Gastroesophageal sphincter (tissue), 4 donors: Measurements from ENCODE around the gene SCN11A. TPM values are rescaled to one million over a fixed set of nuclear protein-coding genes. Genes with fewer than 3 reads are reported as not detected.

ENCODE experiments used
- ATAC-seq: fragments of 150-250 bp; one replicate; pipeline ENCODE4 v1.9.1; 2016; ENCODE audit warnings: mild to moderate bottlenecking, moderate library complexity
- H3K27ac ChIP-seq, 4 donors: fragments of 200-600 bp; sonication (generic) in 3 of 4; 1 replicate in 3 of 4; 2 replicates in 1 of 4; pipeline ENCODE4 v1.5.1; 2016 to 2019
- H3K27me3 ChIP-seq: fragments of 200-600 bp; sonication (generic); one replicate; pipeline ENCODE4 v1.5.1; 2019
- H3K36me3 ChIP-seq, 2 donors: fragments of 200-600 bp; sonication (generic); one replicate each; pipeline ENCODE4 v1.5.1; 2019; ENCODE audit warnings: control low read depth in 1 of 2
- H3K4me1 ChIP-seq, 3 donors: fragments of 200-600 bp; sonication (generic); 1 replicate in 2 of 3; 2 replicates in 1 of 3; pipeline ENCODE4 v1.5.1; 2016 to 2019; ENCODE audit warnings: control low read depth in 2 of 3
- H3K4me3 ChIP-seq, 2 donors: fragments of 200-600 bp; sonication (generic); one replicate each; pipeline ENCODE4 v1.5.1; 2019; ENCODE audit warnings: mild to moderate bottlenecking in 1 of 2, moderate library complexity in 1 of 2
- H3K9me3 ChIP-seq, 3 donors: fragments of 200-600 bp; sonication (generic); one replicate each; pipeline ENCODE4 v1.5.1; 2017 to 2019; ENCODE audit warnings: control low read depth in 2 of 3
- CTCF ChIP-seq, 4 experiments: fragments of 200-600 bp in 2 of 4; fragments of 450-650 bp in 2 of 4; sonication (generic) in 1 of 4; IDR thresholded peaks; one replicate each; pipeline ENCODE4 v1.5.1; 2017 to 2019; ENCODE audit warnings: antibody characterized with exemption in 4 of 4, mild to moderate bottlenecking in 2 of 4, moderate library complexity in 2 of 4
- EP300 ChIP-seq: sonication (generic); formaldehyde crosslinking; IDR thresholded peaks from one replicate; pipeline ENCODE4 v1.6.1; 2017; ENCODE audit warnings: antibody characterized with exemption, mild to moderate bottlenecking
- POLR2A ChIP-seq, 2 donors: fragments of 450-650 bp; IDR thresholded peaks; one replicate each; pipeline ENCODE4 v1.6.1; 2017; ENCODE audit warnings: antibody characterized with exemption in 2 of 2, mild to moderate bottlenecking in 2 of 2, moderate library complexity in 1 of 2
- POLR2AphosphoS5 ChIP-seq: sonication (generic); formaldehyde crosslinking; IDR thresholded peaks from one replicate; pipeline ENCODE4 v1.6.1; 2017; ENCODE audit warnings: antibody characterized with exemption
- WGBS, 2 donors: methylation state at CpG; one replicate each; pipeline ENCODE4 v1.1.5; 2018; ENCODE audit warnings: low coverage in 1 of 2; 5-methylcytosine and 5-hydroxymethylcytosine counted together
- total RNA-seq, 4 donors: library from RNA; depleted of rRNA; stranded (reverse); fragments of >200 nt; gene quantifications; one replicate each; pipeline ENCODE4 v1.1.0, GENCODE V29; 2016

The SCN11A gene
- under 1 TPM in 3 of 4 donors, not detected in 1; 0.15 to 0.57 (median 0.27) TPM for total RNA-seq

GRCh38 chr3:39051649-39052561 is at the start of gene SCN11A, which contains the start of gene WDR48:
Gene SCN11A (minus strand): TSS chr3:39051944. CDS start chr3:38950362, 101,582 bp downstream.
Gene WDR48 (plus strand): TSS chr3:39052016. CDS start chr3:39052026, 10 bp downstream.
- Histone ChIP-seq H3K4me1 (peaks cover 7 to 35% (median 11%) of the 10 kb centered on the region in 3 donors), H3K36me3 (no peaks in the 10 kb centered on the region), H3K9me3 (no peaks in the 10 kb centered on the region), H3K27ac (peak within 1 kb of the TSS; percentile 76 to 92 (median 90)), H3K27me3 (no peaks in the 10 kb centered on the region), H3K4me3 (peak within 1 kb of the TSS; percentile 86 to 95)
- peak; percentile 98 for ATAC-seq
- 0 to 2% methylated on average over 11 to 19 of the region's 68 CpGs for WGBS, 2 donors
- TF ChIP-seq EP300 (no peak), POLR2A (IDR thresholded peaks at IDR 0.05) (peak; percentile 73 to 83), POLR2AphosphoS5 (peak; percentile 93)

- Histone ChIP-seq H3K9me3 (no peaks in the 10 kb centered on the region), H3K4me1 (peaks cover 0 to 61% (median 19%) of the 10 kb centered on the region in 3 donors), H3K4me3 (no peak overlapping the region), H3K36me3 (peaks cover 0 to 58% of the 10 kb centered on the region in 2 donors), H3K27ac (peak overlapping the region in 1 of 4 donors; percentile 14), H3K27me3 (no peaks in the 10 kb centered on the region)
- TF ChIP-seq CTCF (IDR thresholded peaks at IDR 0.05) (peak in 3 of 4 experiments; percentile 22 to 67 (median 29)), POLR2AphosphoS5 (no peak)
- no peak for ATAC-seq
- WGBS, 2 donors = 70% methylated on average over 1 of the region's 5 CpGs; no CpG with 5 or more reads in 1 of the 2 donors
These were observed 49.4 kb upstream of the SCN11A start for GRCh38 chr3:39101022-39101689.

DNA sequence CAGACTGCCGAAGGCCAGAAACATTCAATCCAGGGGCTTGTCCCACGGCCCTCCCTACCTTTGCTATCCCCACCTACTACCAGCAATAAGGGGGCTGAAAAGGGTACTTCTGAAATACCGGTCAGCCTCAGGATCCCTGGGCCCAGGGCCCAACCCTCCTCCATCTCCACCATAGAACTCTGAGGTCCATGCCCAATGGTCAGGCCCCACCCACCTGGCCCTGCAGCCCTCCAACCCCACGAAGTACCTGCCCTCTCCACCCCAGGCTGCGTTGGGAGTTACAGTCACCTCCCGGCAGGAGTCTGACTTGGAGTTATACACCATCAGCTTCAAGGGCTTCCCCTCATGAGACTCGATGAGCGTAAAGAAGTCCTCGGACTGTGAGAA is 48.7 kb upstream of the SCN11A start:
- Histone ChIP-seq H3K4me3 (no peak overlapping the region), H3K9me3 (no peaks in the 10 kb centered on the region), H3K4me1 (peaks cover 0 to 61% (median 12%) of the 10 kb centered on the region in 3 donors), H3K36me3 (peaks cover 0 to 65% of the 10 kb centered on the region in 2 donors), H3K27ac (no peak overlapping the region), H3K27me3 (no peaks in the 10 kb centered on the region)
- WGBS, 2 donors = 100% methylated on average over 1 of the region's 9 CpGs; no CpG with 5 or more reads in 1 of the 2 donors
- ATAC-seq = no peak
- TF ChIP-seq POLR2AphosphoS5 (no peak), EP300 (no peak), CTCF (IDR thresholded peaks at IDR 0.05) (no peak), POLR2A (IDR thresholded peaks at IDR 0.05) (no peak)

- TF ChIP-seq POLR2AphosphoS5 (no peak), EP300 (no peak), CTCF (IDR thresholded peaks at IDR 0.05) (no peak), POLR2A (IDR thresholded peaks at IDR 0.05) (no peak)
- Histone ChIP-seq H3K4me1 (peaks cover 0 to 60% (median 6%) of the 10 kb centered on the region in 3 donors), H3K27me3 (no peaks in the 10 kb centered on the region), H3K9me3 (no peaks in the 10 kb centered on the region), H3K36me3 (peaks cover 0 to 71% of the 10 kb centered on the region in 2 donors), H3K27ac (peak overlapping the region in 1 of 4 donors; percentile 14), H3K4me3 (no peak overlapping the region)
- WGBS, 2 donors = 100% methylated on average over 1 of the region's 2 CpGs; no CpG with 5 or more reads in 1 of the 2 donors
- ATAC-seq = no peak
These were observed 48.2 kb upstream of the SCN11A start for GRCh38 chr3:39099738-39100499.
